AG20443 (cell line): ENCODE results near the gene ZNF628.
"Not testable (repeated sequence)": the region's sequence is repeated elsewhere in the genome, so short reads cannot be mapped to it uniquely, and the experiment has no call there.

ENCODE experiments used
- DNase-seq: peaks from one replicate; pipeline ENCODE4 v3.0.0; 2012; ENCODE audit warnings: low spot score, mixed read lengths

The ZNF628 gene

DNA sequence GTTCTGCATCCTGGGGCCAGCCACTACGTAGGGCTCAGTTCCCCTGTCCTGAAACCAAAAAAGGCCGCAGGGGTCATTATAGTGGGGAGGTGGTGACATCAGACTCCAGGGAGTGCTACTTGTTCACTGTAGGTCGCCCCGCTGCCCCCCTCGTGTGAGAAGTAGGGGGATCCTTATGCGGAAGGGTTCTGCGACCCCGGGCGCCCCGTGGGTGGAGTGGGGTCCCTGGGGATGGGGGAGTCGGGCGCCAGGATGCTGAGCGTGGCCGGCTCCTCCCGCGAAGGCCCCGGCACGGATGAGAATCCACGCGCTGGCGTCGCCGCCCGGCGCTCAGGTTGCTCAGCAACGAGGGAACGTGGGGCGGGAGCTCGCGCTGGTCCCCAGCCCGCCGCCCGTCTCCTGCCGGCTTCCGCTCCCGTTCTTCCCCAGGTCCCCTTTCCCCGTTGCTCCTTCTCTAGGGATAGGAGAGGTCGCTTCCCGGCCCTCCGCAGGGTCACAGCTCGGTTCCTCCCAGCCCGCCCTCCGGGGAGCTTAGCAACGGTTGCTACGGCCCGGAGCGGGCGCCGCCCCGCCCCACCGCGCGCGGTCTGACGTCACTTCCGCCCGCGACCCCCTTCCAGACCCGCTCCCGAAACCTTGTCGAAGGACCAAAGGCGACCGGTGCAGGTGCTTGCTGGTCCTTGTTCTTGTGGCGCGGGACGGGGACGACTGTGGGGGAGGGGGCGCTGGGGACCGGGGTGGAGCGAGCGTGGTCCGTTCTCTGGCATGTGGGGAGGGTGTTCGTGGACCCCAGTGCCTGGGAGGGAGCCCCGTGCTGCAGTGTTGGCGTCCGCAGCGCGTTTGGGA lies 8.4 kb downstream of the ZNF628 start, which contains the start of gene NAT14:
Gene NAT14, plus strand, starts transcription at position 596 of the 846 bp plus-strand sequence. CDS start 521 bp downstream, outside the sequence.
- DNase-seq: peak; percentile 88

GRCh38 chr19:55485439-55486011 lies 9.1 kb downstream of the ZNF628 start:
- DNase-seq: no peak

DNA sequence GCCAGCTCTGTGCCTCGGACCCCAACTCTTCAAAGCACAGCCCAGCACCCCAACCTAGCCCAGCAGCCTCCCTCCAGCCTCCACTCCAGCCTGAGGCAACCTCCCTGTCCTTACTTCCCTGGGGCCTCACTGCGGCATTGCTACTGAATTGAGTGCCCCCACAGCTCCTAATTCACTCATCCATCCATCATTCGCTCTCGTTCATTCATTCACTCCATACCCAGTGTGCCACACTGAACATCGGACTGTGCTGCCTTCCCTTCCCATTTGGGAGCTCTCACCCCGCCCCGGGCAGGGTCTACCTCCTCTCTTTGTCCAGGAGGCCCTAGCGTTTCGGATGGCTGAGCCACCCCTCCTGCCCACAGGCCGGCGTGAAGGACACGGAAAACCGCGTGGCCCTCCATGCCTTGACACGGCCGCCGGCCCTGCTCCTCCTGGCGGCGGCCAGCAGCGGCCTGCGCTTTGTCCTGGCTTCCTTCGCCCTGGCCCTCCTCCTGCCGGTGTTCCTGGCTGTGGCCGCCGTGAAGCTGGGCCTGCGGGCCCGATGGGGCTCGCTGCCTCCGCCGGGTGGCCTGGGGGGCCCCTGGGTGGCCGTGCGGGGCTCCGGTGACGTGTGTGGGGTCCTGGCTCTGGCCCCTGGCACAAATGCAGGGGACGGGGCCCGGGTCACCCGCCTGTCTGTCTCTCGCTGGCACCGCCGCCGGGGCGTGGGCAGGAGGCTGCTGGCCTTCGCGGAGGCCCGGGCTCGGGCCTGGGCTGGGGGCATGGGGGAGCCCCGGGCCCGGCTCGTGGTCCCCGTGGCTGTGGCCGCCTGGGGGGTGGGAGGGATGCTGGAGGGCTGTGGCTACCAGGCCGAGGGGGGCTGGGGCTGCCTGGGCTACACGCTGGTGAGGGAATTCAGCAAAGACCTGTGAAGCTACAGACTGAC lies 9.9 kb downstream of the ZNF628 start:
- DNase-seq: peak; percentile 57

DNA sequence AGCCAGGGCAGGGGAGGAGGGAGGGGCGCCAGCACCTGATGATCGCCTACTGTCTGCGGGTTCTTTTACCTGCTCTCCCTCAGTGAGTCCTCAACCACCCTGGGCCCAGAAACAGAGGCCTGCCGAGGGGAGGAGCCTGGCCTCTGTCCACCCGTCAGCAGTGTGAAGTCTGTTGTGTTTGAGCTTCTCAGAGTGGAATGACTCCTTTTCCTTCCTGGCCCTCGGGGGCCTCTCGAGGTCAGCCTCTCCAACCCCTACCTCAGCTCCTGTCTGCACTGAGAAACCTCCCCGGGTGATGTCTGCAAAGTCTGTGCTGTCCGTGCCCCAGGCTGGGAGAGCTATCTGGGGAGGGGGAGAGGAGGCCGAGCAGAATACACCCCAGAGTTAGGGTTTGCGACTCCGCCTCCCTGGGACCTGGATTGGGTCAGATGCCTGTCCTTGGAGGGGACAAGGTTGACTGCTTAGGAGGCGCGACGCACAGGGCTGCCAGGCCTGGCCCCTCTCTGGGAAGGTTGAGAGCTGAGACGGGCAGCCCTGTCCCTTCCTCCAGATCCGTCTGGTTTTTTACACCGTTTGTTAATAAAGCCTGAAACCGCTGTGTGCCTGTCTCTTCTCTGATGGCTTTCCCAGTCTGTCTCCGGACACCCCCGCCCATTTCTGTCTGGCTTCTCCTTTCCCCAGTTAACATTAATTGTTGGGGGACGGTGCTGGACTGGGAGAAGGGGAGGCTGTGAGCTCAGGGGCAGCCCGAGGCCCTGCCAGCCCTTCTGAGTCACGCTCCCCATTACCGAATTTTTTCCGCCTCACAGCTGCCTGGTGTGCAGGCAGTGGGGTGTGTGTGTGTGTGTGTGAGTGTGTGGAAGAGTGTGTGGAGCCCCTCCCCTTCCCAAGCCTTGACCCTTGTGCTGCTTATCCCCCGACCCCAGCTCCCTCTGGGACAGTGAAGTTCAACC lies 10.8 kb downstream of the ZNF628 start:
- peak; percentile 93 for DNase-seq

- peak; percentile 69 for DNase-seq
Observed at GRCh38 chr19:55487924-55488687, 11.7 kb downstream of the ZNF628 start, which contains the start of gene SSC5D. SSC5D (plus strand) TSS chr19:55488436; CDS start chr19:55488590, 154 bp downstream.

GRCh38 chr19:55488986-55489710 lies 12.7 kb downstream of the ZNF628 start:
- DNase-seq: peak; percentile 39

GRCh38 chr19:55489711-55490477 lies 13.5 kb downstream of the ZNF628 start:
- no peak for DNase-seq

DNA sequence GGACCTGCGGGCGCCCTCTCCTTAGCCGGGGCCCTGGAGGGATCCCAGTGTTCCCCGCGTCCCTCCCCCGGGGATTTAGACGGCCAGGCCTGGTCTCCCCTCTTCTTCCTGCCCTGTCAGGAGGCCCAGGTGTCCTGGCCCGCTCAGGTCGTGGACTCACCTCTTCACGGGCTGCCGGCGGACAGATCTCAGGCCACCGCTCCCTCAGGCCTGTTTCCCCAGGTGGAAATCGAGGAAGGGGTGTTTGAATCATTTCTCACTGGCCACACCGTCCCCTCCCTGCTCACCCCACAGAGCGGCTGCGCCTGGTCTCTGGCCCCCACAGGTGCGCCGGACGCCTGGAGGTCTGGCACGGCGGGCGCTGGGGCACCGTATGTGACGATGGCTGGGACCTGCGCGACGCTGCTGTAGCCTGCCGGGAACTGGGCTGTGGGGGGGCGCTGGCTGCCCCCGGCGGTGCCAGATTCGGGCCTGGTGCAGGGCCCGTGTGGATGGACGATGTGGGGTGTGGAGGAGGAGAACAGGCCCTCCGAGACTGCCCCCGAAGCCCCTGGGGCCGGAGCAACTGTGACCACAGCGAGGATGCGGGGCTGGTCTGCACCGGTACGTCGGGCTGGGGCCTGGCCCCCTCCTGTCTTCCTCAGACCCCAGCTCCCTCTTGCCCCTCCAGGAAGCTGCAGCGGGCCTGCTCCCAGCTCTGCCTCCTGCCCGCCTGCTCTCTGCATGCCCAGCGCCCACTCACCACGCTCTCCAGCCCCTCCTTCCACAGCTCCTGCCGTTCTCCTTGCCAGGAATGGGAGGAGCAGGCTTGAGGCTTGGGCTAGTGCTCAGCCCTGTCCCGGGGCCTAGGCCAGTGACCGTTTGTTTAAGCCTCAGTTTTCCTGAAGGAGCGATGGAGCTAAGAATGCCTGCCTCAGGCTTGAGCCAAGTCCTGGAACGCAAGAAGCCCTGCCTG lies 14.3 kb downstream of the ZNF628 start:
- DNase-seq: no peak

DNA sequence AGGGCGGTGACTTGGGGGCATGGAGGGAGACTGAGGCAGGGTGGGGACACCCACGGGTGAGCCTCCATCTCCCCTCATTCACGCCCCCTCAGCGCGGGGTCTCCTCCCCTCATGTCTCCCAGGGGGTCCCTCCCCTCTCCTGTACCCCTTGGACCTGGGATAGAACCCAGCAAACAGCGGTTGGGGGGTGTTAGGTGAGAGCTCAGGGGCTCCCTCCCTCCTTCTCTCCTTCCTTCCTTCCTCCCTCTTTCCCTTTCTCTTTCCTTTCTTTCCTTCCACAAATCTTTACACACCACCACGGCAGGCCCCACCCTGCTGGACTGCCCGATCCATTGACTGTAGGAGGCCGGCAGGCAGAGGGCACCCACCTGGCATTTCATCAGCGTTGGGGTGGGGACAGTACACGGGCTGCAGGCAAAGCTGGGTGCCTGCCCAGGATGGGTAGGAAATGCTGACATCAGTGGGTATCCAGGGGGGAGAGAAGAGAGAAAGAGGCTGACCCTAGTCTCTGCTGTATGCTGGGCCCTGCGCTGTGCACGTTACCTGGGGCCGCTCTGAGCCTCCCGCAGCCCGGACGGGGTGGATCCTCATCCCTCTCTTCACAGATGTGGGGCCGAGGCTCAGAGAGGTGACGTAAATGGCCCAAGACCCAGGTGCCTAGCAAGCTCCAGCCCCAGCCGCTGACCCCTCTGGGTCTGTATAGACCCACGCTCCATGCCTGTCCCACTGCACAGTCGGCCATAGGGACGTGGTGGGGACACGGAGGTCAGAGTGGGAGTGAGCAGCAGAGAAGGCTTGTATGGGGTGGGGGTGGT lies 15.3 kb downstream of the ZNF628 start:
- no peak for DNase-seq

DNA sequence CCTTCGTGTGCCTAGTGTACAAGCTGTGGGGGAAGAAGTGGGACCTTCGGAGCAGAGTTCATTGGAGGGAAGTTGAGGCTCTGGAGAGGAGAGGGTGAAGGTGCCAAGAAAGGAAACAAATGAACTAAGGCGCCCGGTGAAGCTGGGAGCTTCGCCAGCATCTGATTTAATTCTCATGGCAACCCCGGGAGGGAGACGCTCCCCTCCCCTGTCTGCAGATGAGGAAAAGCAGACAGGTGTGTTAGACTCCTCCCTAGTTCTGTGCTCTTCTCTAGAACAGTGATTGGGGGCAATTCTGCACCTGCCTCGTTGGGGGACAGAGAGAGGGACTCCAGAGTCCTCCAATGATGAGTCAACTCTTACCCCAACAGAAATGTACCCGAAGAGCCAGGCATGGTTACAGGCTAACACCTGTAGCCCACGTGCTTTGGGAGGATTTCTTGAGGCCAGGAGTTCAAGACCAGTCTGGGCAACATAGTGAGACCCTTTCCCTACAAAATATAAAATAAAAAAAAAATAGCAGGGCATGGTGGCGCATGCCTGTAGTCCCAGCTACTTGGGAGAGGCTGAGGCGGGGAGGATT lies 16.0 kb downstream of the ZNF628 start:
- no peak for DNase-seq

- peak; percentile 29 for DNase-seq
Observed at GRCh38 chr19:55493052-55493644, 16.7 kb downstream of the ZNF628 start.

- DNase-seq: no peak
Observed at GRCh38 chr19:55493645-55494171, 17.3 kb downstream of the ZNF628 start.

GRCh38 chr19:55494172-55494761 lies 17.9 kb downstream of the ZNF628 start:
- peak; percentile 53 for DNase-seq

DNA sequence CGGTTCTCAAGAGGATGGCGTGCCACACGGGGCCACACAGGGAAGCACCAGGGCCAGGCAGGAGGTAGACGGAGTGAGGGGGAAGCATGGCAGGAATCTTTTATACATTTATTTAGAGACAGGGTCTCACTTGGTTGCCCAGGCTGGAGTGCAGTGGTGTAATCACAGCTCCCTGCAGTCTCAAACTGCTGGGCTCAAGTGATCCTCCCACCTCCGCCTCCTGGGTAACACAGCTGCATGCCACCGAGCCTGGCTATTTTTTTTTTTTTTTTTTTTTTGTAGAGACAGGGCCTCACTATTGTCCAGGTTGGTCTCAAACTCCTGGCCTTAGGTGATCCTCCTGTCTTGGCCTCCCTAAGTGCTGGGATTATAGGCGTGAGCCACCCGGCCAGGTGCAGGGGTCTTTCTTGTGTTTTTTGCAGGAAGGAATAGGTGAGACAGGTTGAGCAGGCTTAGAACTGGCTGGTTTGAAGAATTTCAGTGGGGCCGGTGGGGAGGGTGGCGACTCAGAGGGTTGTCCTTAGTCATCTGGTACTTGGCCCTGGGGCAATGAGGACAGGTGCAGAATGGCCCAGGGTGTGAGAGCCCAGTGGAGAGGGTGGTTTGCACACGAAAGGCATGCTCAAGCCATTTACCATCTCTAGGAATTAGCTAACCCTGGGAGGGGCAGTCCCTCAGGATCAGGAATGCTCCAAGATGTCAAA lies 19.4 kb downstream of the ZNF628 start:
- no peak for DNase-seq

- DNase-seq: not testable (repeated sequence)
Observed at GRCh38 chr19:55496820-55497219, 20.4 kb downstream of the ZNF628 start.
